ENCODE results near the gene DNAH10.

The DNAH10 gene

DNA sequence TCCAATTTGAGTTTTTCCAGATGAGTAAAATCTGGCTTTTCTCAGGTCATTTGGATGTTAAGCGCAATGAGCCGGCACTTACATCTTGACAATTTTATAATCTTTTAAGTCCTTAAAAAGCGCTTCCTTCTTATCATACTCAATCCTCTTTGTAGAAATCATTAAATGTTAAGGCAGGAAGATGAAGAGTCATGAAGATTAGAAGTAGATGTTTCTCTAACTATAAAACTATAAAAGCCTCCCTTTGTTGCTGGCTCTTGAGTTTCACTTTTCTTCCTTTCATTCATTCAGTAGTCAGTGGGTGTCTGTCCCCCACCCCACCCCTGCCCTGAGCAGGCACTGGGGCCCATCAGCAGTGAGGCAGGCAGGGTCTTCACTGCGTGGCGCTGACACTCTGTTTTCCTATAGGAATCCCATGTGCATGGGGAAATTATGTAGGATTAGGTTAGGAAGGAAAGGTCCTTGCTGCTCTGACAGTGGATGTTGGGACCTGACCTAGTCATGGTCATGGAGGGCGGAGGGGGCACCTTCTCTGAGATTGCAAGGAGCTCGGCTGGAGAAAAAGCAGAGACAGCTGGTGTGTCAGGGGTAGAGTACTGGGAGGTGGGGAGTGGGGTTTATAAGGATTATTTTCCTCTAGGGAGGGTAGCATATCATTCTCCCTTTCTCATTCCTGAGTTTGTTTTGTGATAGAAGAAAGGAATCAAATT, 144.8 kb downstream of the DNAH10 start (continued):
- TF ChIP-seq, protein P1, sequence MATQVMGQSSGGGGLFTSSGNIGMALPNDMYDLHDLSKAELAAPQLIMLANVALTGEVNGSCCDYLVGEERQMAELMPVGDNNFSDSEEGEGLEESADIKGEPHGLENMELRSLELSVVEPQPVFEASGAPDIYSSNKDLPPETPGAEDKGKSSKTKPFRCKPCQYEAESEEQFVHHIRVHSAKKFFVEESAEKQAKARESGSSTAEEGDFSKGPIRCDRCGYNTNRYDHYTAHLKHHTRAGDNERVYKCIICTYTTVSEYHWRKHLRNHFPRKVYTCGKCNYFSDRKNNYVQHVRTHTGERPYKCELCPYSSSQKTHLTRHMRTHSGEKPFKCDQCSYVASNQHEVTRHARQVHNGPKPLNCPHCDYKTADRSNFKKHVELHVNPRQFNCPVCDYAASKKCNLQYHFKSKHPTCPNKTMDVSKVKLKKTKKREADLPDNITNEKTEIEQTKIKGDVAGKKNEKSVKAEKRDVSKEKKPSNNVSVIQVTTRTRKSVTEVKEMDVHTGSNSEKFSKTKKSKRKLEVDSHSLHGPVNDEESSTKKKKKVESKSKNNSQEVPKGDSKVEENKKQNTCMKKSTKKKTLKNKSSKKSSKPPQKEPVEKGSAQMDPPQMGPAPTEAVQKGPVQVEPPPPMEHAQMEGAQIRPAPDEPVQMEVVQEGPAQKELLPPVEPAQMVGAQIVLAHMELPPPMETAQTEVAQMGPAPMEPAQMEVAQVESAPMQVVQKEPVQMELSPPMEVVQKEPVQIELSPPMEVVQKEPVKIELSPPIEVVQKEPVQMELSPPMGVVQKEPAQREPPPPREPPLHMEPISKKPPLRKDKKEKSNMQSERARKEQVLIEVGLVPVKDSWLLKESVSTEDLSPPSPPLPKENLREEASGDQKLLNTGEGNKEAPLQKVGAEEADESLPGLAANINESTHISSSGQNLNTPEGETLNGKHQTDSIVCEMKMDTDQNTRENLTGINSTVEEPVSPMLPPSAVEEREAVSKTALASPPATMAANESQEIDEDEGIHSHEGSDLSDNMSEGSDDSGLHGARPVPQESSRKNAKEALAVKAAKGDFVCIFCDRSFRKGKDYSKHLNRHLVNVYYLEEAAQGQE (tag by site-specific recombination; IDR thresholded peaks at IDR 0.05): no peak
- TF ChIP-seq, protein P2, sequence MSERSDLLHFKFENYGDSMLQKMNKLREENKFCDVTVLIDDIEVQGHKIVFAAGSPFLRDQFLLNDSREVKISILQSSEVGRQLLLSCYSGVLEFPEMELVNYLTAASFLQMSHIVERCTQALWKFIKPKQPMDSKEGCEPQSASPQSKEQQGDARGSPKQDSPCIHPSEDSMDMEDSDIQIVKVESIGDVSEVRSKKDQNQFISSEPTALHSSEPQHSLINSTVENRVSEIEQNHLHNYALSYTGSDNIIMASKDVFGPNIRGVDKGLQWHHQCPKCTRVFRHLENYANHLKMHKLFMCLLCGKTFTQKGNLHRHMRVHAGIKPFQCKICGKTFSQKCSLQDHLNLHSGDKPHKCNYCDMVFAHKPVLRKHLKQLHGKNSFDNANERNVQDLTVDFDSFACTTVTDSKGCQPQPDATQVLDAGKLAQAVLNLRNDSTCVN (tag by site-specific recombination; optimal IDR thresholded peaks at IDR 0.05): no peak
- TF ChIP-seq, protein P3, sequence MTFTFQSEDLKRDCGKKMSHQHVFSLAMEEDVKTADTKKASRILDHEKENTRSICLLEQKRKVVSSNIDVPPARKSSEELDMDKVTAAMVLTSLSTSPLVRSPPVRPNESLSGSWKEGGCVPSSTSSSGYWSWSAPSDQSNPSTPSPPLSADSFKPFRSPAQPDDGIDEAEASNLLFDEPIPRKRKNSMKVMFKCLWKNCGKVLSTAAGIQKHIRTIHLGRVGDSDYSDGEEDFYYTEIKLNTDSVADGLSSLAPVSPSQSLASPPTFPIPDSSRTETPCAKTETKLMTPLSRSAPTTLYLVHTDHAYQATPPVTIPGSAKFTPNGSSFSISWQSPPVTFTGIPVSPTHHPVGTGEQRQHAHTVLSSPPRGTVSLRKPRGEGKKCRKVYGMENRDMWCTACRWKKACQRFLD (tag by site-specific recombination; IDR thresholded peaks at IDR 0.05): no peak
- TF ChIP-seq ZNF114 (tag by site-specific recombination; IDR thresholded peaks at IDR 0.05) (no peak), RBAK (tag by site-specific recombination; IDR thresholded peaks at IDR 0.05) (no peak), ZNF19 (tag by site-specific recombination; IDR thresholded peaks at IDR 0.05; ENCODE audit: low read depth) (no peak), ZNF571 (tag by site-specific recombination; IDR thresholded peaks at IDR 0.05) (no peak), ZNF140 (tag by site-specific recombination; IDR thresholded peaks at IDR 0.05) (no peak), ZNF514 (tag by site-specific recombination; IDR thresholded peaks at IDR 0.05) (no peak)
- TF ChIP-seq, protein P4, sequence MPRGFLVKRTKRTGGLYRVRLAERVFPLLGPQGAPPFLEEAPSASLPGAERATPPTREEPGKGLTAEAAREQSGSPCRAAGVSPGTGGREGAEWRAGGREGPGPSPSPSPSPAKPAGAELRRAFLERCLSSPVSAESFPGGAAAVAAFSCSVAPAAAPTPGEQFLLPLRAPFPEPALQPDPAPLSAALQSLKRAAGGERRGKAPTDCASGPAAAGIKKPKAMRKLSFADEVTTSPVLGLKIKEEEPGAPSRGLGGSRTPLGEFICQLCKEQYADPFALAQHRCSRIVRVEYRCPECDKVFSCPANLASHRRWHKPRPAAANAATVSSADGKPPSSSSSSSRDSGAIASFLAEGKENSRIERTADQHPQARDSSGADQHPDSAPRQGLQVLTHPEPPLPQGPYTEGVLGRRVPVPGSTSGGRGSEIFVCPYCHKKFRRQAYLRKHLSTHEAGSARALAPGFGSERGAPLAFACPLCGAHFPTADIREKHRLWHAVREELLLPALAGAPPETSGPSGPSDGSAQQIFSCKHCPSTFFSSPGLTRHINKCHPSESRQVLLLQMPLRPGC (tag by site-specific recombination; IDR thresholded peaks at IDR 0.05): no peak
- TF ChIP-seq, protein P5, sequence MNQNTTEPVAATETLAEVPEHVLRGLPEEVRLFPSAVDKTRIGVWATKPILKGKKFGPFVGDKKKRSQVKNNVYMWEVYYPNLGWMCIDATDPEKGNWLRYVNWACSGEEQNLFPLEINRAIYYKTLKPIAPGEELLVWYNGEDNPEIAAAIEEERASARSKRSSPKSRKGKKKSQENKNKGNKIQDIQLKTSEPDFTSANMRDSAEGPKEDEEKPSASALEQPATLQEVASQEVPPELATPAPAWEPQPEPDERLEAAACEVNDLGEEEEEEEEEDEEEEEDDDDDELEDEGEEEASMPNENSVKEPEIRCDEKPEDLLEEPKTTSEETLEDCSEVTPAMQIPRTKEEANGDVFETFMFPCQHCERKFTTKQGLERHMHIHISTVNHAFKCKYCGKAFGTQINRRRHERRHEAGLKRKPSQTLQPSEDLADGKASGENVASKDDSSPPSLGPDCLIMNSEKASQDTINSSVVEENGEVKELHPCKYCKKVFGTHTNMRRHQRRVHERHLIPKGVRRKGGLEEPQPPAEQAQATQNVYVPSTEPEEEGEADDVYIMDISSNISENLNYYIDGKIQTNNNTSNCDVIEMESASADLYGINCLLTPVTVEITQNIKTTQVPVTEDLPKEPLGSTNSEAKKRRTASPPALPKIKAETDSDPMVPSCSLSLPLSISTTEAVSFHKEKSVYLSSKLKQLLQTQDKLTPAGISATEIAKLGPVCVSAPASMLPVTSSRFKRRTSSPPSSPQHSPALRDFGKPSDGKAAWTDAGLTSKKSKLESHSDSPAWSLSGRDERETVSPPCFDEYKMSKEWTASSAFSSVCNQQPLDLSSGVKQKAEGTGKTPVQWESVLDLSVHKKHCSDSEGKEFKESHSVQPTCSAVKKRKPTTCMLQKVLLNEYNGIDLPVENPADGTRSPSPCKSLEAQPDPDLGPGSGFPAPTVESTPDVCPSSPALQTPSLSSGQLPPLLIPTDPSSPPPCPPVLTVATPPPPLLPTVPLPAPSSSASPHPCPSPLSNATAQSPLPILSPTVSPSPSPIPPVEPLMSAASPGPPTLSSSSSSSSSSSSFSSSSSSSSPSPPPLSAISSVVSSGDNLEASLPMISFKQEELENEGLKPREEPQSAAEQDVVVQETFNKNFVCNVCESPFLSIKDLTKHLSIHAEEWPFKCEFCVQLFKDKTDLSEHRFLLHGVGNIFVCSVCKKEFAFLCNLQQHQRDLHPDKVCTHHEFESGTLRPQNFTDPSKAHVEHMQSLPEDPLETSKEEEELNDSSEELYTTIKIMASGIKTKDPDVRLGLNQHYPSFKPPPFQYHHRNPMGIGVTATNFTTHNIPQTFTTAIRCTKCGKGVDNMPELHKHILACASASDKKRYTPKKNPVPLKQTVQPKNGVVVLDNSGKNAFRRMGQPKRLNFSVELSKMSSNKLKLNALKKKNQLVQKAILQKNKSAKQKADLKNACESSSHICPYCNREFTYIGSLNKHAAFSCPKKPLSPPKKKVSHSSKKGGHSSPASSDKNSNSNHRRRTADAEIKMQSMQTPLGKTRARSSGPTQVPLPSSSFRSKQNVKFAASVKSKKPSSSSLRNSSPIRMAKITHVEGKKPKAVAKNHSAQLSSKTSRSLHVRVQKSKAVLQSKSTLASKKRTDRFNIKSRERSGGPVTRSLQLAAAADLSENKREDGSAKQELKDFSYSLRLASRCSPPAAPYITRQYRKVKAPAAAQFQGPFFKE (tag by site-specific recombination; IDR thresholded peaks at IDR 0.05; ENCODE audit: borderline replicate concordance): no peak
